ENCODE results near the gene ASB1.
"Not testable (repeated sequence)": the region's sequence is repeated elsewhere in the genome, so short reads cannot be mapped to it uniquely, and the experiment has no call there.

Gene ASB1

DNA sequence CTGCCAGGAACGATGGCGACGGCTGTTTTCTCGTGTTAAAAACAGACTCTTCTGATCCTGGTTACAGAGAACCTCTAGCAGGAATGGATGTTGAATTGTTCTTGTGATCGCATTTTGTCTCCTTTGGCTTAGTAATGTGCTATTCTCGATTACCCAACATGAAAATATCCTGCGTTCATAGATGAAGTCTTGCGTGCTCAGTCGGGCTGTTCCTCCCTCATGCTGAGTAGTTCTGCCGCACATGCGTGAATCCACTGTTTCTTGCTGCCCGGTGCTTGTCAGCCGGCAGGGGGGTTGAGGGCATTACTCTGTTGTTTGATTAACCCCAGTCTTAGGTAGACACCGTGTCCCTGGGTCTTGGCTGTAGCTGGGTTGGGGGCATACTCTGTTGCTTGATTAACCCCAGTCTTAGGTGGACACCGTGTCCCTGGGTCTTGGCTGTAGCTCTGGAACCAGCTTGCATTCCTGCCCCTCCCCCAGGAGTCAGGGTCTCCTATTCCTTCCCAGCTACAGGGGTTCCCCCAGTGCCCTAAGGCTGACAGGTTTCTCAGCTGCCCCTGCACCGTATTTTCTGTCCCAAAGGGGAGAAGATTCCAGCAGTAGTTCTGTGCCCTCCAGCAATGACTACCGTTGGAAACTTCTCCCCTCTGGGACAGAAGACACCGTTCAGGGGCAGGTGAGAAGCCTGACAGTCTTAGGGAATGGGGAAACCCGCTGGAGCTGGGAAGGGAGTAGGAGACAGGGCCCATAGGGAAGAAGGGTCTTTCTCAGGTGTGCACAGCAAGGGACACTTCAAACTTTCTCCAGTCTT, 22.1 kb upstream of the ASB1 start:
- DNase-seq, result no peak

DNA sequence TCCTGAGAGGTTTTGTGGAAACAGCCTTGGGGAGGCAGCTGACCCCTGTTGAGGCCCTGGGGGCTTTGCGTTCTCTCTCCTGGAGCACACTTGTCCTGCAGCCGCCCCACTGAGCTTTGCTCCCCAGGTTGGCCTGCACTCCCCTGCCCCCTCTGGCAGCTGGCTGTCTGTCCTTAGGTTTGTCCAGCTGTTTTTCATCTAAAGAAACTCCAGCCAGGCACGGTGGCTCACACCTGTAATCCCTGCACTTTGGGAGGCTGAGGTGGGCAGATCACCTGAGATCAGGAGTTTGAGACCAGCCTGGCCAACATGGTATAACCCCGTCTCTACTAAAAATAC, 21.5 kb upstream of the ASB1 start:
- DNase-seq, result not testable (repeated sequence)

DNA sequence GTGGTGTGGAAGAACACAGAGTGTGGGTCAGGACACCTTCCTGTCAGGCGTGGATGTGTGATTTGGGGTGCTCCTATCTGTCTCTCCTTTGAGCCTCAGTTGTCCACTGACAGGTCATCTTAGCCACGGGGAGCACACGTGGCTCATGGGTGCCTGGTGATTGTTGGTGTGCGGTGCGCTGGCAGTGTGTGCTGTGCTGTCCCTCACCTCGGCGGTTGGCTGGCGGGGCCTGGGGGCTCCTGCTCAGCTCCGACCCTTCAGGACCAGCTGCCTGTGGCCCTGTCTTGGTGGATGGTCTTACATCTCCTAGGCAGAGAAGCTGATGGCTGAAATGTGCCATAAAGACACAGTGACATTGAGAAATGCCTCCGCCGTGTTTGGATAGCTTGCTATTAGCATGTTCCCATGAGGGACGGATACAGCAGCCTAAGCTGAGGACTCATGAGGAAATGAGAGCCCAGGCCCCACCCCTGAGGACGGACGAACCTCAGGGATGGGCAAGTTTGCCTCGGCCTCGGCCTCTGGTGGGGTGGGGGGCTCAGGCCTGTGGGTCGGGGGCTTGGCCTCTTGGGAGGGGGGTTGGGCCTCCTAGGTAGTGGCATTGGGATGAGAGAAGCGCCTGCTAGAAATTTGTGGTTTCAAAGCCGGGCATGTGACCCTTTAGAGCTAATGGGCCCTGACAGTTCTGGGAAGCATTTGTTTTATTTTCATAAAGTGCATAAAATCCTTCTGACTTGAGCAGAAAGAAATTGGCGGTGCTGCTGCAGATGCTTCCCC, 20.3 kb upstream of the ASB1 start:
- no peak for DNase-seq

DNA sequence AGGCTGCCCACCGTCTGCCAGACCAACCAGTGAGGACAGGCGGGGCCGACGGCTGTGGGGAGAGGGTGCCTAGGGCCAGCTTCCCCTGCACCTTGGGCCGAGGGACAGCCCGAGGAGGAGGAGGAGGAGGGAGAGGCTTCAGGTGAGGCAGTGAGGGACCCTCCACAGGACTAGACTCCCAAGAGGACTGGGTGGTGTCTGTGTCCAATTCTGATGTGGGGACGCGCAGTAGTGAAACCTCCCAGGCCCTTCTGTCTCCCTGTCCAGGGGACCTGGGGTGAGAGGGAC, 19.8 kb upstream of the ASB1 start:
- DNase-seq, result no peak

DNA sequence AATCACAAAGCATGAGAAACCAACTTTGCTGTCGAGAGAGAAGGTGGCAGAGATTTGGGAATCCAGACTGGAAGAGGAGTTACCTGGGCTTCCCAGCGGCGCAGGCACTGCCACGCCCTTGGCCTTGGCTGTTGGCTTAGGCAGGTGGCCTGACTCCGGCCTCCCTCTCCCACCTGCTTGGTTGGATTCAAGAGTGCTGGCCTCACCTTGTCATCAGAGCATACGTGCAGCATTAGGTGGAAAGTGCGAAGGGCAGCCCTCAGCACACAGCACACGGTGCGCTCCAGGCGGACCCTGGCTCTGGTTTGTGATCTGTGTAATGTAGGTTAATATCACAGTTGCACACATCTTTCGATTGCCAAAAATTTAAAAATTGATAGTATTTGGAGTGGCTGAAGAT, 19.2 kb upstream of the ASB1 start:
- no peak for DNase-seq

DNA sequence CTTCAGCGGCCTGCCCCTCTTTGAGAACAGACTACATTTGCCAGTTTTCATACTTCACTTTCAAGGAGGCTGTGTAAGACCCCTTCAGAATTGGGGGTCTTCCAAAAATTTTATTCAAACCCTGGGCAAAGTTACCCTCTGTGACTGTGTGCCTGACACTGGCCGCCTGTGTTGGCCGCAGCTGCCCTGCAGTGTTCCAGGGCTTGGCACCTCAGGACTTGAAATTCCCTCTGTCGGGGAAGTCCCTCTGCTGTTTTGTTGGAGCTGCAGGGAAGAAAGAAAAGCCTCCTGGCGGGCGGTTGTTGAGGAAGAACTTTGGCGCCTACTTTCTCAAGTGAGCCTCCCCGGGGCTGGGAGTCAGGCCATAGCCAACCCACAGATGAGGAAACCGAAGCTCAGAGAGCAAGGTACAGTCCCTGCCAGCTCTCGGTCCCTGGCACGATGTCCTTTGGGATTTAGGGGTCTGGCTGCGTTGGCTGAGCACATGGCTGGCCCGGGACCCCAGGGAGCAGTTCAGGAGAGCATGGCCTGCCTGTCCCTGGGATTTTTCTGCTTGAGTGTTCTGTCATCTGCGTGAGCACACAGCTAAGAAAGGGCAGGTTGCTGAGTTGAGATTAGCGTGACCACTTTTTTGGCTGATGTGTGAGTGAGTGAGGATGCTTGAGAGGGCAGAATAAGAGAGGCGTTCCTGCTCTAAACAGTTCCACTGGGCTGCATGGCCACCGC, 17.9 kb upstream of the ASB1 start:
- DNase-seq, result no peak

DNA sequence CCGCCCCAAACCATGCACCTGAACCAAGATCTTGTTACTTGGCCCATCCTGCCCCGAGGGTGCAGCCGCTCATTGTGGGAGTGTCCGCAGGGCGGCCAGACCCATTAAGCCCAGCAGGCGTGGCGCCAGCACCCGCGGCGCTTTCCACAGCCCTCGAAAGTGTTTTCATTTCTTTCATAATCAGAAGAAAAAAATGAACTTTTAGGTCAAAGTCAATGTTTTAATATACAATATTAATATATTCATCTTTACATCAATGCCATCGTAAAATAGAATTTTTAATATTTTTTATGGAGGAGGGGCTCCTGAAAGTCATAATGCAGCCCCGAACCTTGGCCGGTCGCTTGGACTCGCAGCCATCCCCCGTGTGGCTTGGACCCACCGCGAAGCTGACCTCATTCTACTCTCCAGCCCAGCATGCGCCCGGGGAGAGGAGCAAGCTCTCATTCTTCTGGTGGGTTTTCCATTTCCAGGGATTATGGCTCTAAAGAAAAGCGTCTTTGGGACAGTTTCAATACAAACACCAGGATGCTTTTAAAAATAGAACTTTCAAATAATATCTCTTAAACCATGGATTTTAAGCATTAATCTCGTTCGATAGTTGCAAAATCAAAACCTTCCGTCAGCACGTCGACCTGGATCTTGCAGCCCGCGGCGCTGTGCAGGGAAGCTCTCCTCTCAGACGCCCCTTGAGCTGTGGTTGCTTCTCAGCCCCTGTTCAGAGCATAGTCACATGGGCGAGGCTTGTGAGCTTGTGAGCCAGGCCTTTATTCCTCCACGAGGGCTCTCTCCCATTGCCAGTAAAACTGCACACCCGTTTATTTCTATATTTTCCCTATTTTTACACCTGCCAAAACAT, 17.2 kb upstream of the ASB1 start:
- no peak for DNase-seq

DNA sequence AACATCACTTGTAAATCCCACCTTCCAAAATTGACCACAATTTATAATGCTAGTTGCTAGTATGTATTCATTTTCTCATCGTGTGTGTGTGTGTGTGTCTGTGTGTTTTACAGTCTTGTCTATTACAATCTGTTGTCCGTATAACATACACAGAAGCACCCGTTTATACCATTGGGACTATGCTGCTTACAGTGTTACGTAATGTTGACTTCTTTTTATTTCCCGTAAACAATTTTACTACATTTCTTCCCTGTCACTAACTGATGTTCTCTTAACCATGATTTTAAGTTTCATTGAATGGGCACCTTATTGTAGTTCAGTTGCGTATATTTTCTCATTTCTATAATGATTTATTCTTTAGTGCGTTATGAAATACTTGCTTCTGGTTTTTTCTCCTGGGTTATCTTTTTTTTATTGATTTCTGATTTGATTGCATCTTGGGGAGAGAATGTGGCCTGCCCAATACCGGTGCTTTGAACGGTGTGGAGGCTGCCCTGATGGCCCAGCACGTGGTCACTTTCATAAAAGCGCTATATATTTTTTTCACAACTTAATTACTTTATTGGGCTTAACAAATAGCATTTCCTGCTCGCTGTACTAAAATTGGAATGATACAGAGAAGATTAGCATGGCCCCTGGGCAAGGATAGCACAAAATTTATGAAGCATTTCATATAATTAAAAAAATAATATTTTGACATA, 14.5 kb upstream of the ASB1 start:
- DNase-seq, result no peak

DNA sequence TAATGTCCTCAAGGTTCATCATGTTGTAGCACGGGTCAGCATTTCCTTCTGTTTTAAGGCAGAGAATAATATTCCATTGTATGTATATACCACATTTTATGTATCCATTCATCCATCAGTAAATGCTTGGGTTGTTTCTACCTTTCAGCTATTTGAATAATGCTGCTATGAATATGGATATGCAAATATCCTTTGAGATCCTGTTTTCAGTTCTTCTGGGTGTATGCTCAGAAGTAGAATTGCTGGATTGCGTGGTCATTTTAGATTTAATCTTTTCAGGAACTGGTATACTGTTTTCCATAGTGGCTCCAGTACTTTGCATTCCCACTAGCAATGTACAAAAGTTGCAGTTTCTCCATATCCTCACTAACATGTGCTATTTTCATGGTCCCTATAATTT, 13.4 kb upstream of the ASB1 start:
- DNase-seq, result no peak

DNA sequence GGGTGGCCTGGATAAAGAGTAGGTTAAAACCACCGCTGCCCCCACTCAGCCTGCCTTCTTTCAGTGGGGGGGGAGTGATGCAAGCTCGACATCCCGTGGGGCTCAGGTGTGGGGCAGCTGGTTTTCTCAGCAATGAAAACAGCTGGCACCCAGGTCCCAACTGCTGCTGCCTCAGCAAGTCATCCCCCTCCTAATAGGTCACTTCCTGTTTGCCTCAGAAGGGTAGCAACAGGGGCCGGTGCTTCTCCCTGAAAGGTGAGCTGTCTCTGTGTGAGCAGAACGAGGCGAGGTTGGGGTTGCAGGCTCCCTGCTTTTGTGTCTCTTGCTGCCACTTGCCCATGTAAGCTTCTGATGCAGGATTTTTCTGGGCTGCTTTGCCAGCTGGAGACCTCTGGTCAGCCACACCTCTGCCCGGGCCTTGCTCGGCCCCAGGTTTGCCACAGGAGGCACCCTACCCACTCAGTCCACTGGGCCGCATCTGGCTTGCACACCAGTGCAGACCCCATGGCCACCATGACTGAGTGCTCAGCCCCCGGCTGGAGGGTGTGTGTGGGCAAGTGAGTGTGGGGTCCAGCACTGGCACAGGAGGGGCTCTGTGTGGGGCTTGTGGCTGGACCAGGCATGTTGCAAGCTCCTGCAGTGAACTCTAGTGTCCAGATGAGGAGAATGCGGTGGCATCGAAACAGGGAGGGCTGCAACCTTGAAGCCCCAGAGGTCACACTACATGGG, 11.5 kb upstream of the ASB1 start:
- DNase-seq, result no peak

DNA sequence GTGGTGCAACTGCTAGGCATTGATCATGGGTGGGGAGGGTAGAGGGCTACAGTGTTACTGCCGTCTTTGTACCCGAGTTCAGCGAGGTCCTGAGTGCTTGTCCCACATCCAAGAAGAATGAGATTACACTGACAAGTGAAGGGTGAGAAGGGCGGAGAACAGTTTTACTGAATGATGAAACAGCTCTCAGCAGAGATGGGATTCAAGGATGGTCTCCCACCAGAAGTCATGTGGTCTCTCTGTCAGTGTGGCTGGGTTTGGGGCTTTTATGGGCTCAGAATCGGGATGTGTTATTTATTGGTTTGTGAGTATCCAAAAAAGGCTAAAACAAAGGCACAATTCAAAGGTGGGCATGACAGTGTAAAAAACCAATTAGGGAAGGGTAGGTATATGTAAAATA, 10.8 kb upstream of the ASB1 start:
- DNase-seq, result no peak

DNA sequence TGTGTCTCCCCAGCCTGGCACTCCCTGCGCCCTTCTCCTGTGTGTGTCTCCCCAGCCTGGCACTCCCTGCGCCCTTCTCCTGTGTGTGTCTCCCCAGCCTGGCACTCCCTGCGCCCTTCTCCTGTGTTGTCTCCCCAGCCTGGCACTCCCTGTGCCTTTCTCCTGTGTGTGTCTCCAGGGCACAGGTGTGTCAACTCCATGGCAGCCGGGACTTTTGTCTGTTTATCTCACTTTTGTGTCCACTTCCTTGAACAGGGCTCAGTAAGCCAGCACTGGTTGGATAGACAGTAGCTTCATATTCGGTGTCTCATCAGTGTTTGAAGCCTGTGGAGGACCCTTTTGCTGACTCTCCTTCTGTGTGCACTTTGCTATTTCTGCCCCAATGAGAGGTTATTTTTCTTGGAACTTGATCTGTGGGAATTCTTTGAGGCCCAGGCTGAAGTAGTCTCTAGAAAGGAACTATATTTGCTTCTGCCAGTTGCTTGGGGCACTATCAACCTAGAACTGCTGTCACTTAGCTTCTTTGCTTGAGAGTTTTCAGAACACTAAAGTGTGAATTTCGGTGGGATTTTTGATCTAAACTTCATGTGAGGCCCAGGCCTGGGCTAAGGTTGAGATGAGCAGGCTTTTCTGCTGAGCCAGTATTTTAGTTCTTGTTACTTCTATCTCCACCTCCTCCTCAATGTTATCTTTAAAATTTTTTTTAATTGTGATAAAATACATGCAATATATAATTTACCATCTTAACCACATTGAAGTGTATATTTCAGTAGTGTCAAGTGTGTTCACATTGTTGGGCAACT, 8.3 kb upstream of the ASB1 start:
- DNase-seq, result no peak

DNA sequence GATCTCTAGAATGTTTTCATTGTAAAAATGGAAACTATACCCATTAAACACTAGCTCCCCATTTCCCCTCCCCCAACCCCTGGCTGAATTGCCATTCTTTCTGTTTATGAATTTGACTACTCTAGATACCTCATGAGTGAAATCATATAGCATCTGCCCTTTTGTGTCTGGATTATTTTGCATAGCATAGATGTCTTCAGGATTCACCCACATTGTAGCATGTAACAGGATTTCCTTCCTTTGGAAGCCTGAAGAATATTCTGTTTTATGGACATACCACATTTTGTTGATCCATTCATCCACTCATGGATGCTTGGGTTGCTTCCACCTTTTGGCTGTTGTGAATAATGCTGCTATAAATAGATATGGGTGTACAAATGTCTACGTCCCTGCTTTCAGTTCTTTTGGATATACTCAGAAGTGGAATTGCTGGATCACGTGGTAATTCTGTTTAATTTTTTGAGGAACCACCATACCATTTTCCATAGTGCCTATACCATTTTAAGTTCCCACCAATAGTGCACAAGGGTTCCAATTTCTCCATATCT, 7.7 kb upstream of the ASB1 start:
- no peak for DNase-seq

DNA sequence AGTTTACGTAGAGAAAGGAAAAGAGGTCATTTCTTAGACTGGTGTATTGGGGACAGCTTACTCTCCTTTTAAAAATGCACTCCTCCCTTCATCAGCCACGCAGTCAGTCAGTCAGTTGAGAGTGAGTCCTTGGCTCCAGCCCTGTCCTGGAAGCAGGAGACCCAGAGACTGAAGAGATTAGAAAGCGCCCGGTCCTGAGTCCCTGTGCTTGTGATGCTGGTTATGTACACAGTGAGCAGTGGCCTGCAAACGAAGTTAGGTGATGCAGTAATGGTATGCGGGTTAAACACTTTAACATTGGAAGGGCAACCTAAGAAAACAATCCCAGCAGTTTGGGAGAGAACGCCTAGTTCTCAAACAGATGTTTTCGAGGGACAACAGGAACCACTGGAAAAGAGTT, 6.3 kb upstream of the ASB1 start:
- DNase-seq, result no peak

DNA sequence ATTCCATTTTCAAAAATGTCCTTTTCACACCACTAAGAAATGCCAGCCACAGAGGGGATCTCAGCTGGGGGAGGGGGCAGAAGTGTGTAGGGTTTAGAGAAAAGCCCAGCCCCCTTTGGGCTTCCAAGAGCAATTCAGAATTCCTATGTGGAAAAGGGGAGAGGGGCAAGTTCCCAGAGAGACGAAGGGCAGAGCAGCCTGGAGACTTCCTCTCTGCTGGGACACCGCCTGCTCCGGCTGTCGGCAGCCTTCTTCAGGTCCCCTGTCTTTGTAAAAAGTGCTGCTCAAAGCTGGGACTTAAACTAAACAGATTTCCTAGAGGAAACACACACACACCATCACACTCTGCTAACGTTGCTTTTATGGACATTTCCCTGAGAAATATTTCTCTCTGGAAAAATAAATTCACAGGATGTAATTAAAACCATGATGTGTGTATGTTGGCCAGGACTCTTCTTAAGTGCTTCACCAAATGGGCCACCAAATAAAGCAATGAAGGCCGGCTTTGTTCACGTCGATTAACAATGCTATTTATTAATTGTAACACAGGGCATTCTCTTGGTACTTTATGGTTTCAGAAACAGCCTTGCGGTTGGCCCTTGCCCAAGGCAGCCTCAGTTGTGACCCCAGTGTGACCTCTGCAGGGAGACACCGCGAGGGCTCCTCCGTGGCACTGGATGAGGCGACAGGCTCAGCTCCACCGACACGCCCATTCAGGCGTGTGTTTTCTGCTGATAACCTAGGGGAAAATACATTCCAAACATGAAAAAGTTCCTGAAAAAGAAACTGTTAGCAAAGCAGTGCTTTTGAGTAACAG, 5.6 kb upstream of the ASB1 start:
- no peak for DNase-seq

DNA sequence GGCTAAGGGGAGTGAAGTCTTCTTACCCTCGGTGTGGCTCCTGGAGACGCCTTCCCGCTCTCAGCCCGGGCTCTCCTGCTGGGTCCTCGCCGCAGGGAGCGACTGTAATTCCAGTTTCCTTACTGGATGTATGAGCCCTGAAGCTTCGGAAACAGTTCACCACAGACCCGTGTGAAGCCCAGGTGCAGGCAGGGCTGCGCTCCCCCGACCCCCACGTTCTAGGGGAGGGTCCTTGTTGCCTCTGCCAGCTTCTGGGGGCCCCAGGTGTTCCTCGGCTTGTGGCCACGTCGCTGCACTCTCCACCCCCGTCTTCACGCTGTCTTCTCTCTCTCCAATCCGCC, 5.1 kb upstream of the ASB1 start:
- no peak for DNase-seq

DNA sequence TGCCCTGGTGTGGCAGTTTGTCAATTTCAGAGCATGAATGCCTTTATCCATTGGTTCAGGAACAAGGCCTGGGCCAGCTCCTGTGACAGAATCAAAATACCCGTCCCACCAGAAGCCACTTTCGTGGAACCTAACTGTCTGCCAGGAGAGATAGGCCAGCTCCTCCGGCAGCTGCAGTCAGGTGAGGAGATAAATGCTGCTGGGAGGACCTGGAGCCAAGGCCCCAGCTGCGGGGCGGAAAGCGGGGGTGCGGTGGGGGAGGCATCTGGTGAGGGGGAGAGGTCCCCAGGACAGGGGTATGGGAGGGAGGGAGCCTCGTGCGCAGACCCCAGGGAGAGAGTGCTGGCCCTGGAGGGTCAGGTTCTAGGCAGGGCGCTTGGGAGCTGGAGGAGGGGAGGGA, 4.4 kb upstream of the ASB1 start:
- DNase-seq, result no peak

DNA sequence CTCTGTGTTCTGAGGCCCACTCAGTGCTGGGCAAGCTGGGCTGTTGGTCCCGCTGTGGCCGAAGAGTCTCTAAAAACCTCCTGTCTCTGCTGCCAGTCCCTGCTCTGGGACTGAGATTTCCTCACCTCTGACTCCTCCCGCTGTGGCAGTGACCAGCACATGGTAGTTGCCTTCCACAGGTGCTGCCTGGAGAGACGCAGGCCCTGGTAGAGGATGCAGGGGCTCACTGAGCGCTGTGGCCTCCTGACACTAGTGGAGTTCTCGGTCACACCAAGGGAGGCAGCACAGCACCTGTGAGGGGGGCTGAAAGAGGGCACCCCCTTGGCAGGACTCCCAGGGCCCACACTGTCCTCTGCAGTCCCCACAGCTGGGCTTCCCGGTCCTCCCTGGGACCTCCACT, 3.8 kb upstream of the ASB1 start:
- DNase-seq, result no peak

DNA sequence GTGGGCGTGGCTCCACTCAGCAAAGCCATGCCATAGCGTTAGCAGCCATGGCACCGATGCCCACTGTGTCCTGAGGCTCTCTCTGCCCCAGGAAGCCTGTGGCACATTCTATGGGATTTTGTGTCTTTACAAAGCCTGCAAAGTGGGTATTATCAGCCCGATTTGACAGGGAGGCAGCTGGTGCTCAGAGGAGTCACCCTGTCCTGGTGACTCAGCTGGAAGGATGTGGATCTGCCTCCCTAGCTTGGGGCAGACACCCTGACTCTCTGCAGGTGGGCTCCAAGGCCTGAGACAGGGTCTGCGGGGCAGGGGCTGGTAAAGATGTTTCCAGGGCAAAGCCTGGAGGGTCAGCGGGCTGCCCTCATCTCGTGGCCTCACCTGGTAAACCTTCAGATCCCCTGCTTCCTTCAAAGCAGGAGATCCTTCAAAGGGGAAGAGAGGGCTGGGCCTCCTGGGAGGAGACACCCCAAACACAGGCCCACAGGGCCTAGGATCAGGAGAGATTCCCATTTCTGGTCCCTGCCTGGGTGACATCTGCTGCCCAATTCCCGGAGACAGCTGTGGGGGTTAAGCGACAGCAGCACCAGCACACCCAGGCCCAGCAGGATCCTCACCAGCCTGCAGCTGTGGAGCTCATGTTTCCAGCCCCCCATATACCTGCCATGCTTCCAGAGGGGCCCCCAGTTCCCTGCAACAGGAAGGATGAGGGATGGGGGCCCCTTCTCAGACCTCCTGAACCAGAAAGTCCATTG, 3.0 kb upstream of the ASB1 start:
- no peak for DNase-seq
